ENCODE measurements around the gene HMSD.

GRCh38 chr18:63956755-63957154 is 7.7 kb downstream of the HMSD start:
- TF ChIP-seq POLR2AphosphoS5 (IDR thresholded peaks at IDR 0.05) = no peak
- TF ChIP-seq, protein P1, sequence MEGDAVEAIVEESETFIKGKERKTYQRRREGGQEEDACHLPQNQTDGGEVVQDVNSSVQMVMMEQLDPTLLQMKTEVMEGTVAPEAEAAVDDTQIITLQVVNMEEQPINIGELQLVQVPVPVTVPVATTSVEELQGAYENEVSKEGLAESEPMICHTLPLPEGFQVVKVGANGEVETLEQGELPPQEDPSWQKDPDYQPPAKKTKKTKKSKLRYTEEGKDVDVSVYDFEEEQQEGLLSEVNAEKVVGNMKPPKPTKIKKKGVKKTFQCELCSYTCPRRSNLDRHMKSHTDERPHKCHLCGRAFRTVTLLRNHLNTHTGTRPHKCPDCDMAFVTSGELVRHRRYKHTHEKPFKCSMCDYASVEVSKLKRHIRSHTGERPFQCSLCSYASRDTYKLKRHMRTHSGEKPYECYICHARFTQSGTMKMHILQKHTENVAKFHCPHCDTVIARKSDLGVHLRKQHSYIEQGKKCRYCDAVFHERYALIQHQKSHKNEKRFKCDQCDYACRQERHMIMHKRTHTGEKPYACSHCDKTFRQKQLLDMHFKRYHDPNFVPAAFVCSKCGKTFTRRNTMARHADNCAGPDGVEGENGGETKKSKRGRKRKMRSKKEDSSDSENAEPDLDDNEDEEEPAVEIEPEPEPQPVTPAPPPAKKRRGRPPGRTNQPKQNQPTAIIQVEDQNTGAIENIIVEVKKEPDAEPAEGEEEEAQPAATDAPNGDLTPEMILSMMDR (IDR thresholded peaks at IDR 0.05) = no peak

Measured in suprapubic skin (tissue), 3 donors.